ENCODE measurements around the gene DPYD.

DPYD gene

GRCh38 chr1:97906567-97907241 is 14.1 kb downstream of the DPYD start:
- DNase-seq, result no peak

DNA sequence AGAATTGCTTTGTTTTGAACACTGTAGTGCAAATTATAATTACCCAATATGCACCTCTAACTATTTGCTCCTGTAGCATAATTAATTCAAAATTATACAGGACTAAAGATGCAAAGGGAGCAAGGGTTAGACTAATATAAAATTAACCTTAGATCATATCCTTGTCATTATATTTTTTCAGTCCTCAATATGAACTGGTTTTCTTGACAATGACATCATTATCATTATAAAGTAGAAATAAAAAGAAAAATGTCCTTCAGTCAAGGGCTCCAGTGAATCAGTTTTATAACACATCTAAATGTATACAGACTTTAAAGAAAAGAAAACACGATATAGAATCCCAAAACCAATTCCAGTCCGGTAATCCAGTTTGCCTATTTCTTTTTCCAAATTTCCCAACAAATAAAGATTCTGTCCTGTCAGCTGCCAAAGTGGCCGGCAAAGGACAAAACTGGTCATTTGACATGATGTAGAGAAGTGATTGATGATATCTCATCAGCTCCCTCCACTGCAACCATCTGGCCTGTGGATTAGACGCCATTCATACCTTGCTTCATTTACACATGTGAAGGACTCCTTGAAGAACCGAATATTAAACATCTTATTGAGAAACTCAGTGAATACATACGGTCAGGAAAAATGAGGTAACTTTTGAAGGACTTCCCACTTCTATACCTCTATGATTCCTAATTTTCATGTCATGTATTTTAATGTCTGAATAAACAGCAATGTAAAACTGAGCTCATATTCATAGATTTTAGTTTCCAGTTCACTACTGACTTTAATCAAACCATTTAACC is 15.5 kb downstream of the DPYD start:
- no peak for DNase-seq

DNA sequence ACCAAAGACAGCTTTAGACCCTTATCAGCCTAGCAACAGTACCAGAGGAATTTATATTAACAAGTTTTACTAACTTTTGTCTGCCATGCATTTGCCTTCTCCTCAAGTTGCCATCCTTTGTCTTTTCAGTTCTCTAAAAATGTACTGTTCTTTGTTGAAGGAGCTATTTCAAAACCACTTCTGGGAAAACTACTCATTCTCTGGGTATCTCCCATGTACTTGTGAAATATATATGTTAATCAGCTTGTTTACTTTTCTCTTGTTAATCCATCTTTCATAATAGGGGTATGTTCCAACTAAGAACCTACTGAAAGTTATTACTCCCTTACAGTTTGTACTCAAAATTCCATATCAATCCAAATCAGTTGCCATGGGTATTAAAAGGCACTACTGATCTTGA is 16.3 kb downstream of the DPYD start:
- DNase-seq, result no peak

GRCh38 chr1:97903626-97904025 is 17.2 kb downstream of the DPYD start:
- DNase-seq, result no peak

DNA sequence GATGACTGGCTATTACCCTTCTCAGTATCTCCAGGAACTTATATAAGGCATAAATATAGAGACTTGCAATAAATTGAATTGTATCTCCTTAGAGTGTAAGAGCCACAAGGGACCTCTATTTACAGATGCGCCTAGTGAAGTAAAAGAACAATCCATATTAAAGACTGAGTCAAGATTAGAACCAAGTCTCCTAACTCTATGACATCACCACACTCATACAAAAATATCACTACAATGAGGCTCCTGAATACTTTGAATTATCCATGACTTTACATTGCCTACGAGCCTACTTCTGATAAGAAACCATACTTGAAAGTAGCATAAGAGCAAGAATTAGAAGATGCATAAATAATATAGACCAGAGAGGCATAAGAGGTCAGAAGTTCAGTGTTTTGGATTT is 18.8 kb downstream of the DPYD start:
- no peak for DNase-seq

DNA sequence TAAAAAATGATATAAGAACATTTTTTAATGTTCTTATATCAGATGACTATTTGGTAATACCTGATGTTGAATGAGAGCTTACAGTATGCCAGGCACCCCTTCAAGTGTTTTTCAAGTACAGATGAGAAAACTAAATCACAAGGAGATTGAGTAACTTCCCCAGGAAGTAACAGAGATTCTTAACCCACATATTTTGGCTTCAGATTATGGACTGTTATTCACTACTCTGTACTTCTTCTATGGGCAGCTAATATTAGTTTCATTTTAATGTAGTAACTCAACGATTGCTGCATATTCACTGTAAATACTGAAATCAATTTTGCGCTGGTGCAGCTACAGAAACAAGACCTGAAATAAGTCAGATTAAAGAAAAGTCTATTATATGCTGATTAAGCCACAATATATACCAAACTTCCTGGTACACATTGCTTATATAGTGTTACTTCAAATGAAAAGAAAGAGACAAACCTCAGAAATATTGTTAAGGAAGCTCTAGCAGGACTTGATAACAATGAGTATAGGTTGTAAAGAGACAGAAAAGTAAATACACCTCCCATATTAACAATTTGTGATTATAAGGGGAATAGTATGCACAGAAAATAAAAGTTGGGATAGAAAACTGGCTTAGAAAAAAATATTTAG is 19.7 kb downstream of the DPYD start:
- no peak for DNase-seq

DNA sequence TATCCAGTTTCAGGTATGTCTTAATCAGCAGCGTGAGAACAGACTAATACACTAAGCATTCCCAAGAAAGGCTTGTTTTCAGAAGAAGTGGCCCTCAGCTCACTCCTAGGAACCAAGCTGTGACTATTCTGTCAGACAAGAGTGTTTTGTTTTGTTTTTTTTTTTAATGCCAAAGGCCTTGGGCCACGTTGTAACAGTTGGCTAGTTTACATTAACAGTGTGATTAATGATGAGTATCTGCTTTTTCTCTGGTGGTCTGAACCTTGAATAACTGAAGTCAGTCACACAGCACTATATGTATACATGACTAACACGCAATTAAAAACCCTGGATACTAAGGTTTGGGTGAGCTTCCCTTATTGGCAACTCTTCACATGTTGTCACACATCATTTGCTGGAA is 21.9 kb downstream of the DPYD start:
- no peak for DNase-seq

DNA sequence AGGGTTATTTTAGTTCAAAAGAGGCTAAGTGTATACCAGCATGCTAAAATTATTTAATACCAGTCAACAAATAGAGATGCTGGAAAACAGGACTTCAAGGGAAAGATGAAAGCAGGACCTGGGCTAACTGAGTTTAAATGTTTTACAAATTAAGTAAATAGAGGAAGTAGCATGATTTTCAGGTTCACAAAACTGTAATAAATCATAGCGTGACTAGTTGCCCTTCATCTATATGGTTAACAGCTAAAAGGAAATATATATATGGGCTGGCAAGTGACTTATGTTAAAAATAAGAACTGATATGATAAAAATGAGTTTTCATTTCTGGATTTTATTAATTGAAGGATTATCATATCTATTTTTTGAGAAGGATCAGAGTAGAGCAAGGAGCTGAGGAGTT is 25.6 kb downstream of the DPYD start:
- no peak for DNase-seq

DNA sequence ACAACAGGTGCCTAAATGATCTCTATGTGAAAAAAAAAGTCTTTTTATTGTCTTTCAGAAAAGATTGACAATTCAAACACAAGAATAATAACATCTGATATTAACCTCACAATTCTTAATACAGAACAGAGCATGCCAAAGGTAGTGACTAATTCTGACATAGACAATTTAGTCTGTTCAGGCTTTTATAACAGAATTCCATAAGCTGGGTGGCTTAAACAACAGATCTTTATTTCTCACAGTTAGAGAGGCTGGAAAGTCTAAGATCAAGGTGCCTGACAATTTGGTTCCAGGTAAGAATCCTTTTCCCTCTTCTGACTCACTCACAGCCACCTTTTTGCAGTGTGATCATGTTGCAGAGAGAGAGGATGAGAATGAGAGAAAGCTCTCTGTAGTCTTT is 27.0 kb downstream of the DPYD start:
- no peak for DNase-seq

DNA sequence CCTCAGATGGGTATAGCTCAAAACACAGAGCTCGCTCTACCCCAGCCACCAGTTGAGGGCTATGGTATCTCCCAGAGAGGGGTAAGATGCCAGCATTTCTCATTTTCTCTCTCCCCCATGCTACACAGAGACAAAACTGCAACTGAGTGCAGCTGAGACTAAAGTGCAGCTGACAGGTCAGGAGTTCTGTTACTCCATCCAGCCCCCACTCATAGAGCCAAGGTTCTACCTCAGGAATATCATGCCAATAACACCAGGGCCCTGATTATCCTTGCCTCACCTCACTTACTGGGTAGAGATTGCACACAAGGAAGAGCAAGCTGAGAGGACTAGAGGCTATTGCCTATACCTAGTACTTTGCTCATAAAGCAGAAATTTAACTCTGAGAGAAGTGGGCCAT is 34.6 kb downstream of the DPYD start:
- no peak for DNase-seq

GRCh38 chr1:97883823-97884222 is 37.0 kb downstream of the DPYD start:
- DNase-seq, result no peak

DNA sequence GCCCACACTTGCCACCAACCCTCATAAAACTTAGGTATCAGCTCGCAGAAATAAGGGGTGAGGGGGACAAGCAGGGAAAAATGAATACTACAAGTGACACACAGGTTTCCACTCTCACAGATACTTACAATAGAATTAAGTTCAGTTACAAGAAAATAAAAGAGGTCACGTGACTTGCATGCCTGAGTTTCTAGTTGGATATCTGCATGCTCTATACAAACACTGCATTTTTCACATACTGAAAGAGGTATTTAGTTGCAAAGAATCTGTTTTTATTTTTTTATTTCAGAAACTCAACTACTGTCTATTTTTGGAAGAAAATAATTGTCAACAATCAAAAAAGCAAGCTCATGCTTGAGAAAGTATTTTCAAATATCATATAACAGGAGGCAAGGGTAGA is 43.5 kb downstream of the DPYD start:
- no peak for DNase-seq

DNA sequence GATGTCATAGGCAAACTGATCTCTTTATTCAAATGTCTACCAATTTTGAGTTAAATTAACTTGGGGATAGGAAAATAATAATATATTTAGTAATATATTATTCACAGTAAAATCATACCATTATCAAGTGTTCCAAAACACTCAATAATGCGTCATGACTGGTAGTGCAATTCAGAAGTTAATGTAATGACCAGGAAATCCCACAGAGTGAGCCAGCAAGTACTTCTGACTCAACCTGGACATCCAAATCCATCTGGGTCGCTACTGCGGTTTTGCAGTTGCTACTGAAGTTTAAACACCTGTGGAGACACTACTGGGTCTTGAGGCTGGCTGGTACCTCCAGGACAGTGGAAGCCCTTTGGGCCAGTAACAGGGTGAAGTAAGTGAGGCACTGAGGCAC is 44.8 kb downstream of the DPYD start:
- DNase-seq, result no peak

- DNase-seq, result no peak
These were observed 50.2 kb downstream of the DPYD start for GRCh38 chr1:97870589-97870988.

DNA sequence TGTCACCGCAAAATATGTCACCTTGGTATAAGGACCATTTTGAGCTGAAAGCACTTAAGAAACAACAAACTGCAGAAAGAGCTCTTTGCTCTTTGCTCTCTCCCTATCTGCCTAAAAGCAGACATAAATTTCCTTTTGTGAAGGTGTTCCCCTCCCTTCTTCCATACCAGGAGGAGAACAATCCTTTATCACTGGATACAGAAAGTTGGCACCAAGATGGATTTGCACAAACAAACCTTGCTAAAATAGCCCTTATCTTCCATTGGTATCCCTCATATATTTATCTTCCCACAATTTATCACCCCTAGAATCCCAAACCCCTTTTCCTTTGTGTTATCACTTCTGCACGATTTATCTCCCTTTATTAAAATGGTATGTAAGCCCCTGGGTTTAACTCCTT is 51.4 kb downstream of the DPYD start:
- DNase-seq, result no peak

GRCh38 chr1:97867127-97867526 is 53.7 kb downstream of the DPYD start:
- DNase-seq, result no peak

GRCh38 chr1:97864615-97865014 is 56.2 kb downstream of the DPYD start:
- no peak for DNase-seq

- DNase-seq, result no peak
These were observed 67.6 kb downstream of the DPYD start for GRCh38 chr1:97853221-97853620.

GRCh38 chr1:97849345-97850340 is 71.2 kb downstream of the DPYD start:
- DNase-seq, result no peak

DNA sequence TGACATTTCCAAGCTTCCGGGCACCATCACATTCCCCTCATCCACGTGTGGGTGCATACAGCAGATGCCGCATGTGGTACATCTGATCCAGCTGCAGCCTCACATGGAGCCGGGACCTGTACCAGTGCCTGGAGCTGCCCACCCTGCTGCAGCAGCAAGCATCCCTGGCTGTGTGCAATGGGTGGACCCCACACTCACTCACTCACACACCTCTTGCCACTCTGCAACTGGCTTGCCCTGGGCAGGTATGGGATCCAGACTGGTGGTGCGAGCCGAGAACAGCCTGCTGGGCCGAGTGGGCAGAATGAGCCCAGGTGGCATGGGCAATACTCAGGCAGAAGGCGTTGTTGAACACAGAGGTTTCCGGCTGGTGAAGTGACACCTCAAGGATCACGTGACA is 75.0 kb downstream of the DPYD start:
- no peak for DNase-seq

DNA sequence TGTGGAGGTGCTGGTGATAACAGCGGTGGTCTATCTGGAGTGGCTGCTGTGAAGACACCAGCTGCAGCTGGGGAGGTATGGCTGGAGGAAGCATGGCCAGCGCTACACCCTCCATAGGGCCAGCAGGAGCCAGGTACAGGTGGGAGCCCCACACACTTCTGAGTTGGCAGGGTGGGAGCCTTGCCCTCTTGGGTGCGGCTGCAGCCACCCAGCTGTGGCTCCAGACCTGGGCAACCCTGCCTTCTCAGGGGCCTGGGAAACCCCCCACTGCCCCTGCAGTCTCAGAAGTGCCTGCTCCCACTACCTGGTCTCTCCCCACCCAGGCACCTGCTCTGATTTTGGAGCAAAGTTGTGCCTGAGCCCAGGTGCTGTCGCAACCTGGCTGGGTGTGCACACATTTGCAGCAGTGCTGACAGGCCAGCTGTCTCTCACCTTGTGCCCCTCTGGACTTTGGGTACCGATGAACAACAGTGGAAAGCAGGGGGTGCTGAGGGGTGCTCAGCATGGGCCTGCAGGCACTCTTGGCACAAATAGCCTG is 76.2 kb downstream of the DPYD start:
- DNase-seq, result no peak

- DNase-seq, result no peak
These were observed 79.5 kb downstream of the DPYD start for GRCh38 chr1:97841338-97841737.

GRCh38 chr1:97837161-97837560 is 83.7 kb downstream of the DPYD start:
- no peak for DNase-seq
